Neural progenitor cell (in vitro differentiated cells): Measurements from ENCODE around the gene FN3K. TPM values are rescaled to one million over a fixed set of nuclear protein-coding genes. Genes with fewer than 3 reads are reported as not detected.

ENCODE experiments used
- DNase-seq: peaks from one replicate; pipeline ENCODE4 v3.0.0-alpha.2; 2016; ENCODE audit warnings: low spot score
- H2AFZ ChIP-seq: fragments of 200-600 bp; sonication (generic); replicated peaks from 2 replicates; pipeline ENCODE4 v1.6.1; 2016; ENCODE audit warnings: antibody characterized with exemption
- H3F3A ChIP-seq: fragments of 200-600 bp; sonication (generic); 2 replicates; pipeline ENCODE4 v1.6.1; 2016; ENCODE audit warnings: antibody characterized with exemption, low read depth
- H3K27ac ChIP-seq: fragments of 200-600 bp; sonication (generic); 2 replicates; pipeline ENCODE4 v1.5.1; 2016; ENCODE audit warnings: mild to moderate bottlenecking
- H3K27me3 ChIP-seq: fragments of 200-600 bp; sonication (generic); 2 replicates; pipeline ENCODE4 v1.6.1; 2016; ENCODE audit warnings: mild to moderate bottlenecking, moderate library complexity
- H3K36me3 ChIP-seq: fragments of 200-600 bp; sonication (generic); 2 replicates; pipeline ENCODE4 v1.5.1; 2016
- H3K4me1 ChIP-seq: fragments of 200-600 bp; sonication (generic); 2 replicates; pipeline ENCODE4 v1.6.1; 2016; ENCODE audit warnings: mixed run types
- H3K4me2 ChIP-seq: fragments of 200-600 bp; sonication (generic); 2 replicates; pipeline ENCODE4 v1.6.1; 2016
- H3K4me3 ChIP-seq: fragments of 200-600 bp; sonication (generic); 2 replicates; pipeline ENCODE4 v1.5.1; 2016
- H3K79me2 ChIP-seq: fragments of 200-600 bp; sonication (generic); 2 replicates; pipeline ENCODE4 v1.6.1; 2016; ENCODE audit warnings: low read depth
- H3K9ac ChIP-seq: fragments of 200-600 bp; sonication (generic); 2 replicates; pipeline ENCODE4 v1.6.1; 2016
- H3K9me3 ChIP-seq: fragments of 200-600 bp; sonication (generic); 2 replicates; pipeline ENCODE4 v1.5.1; 2016; ENCODE audit warnings: low read depth
- H4K20me1 ChIP-seq: fragments of 200-600 bp; sonication (generic); 2 replicates; pipeline ENCODE4 v1.6.1; 2016; ENCODE audit warnings: low read depth
- H3K27ac Mint-ChIP-seq: 3 replicates; pipeline ENCODE4 v1.8.0; 2021; ENCODE audit warnings: mixed read lengths
- H3K27me3 Mint-ChIP-seq: 2 replicates; pipeline ENCODE4 v1.8.0; 2022; ENCODE audit warnings: low read depth, mild to moderate bottlenecking, inconsistent platforms, moderate library complexity, mixed read lengths; ENCODE audit not compliant: insufficient read depth
- H3K36me3 Mint-ChIP-seq: 3 replicates; pipeline ENCODE4 v1.8.0; 2021; ENCODE audit warnings: mixed read lengths
- H3K4me1 Mint-ChIP-seq: 3 replicates; pipeline ENCODE4 v1.8.0; 2021; ENCODE audit warnings: mixed read lengths
- H3K4me3 Mint-ChIP-seq: 3 replicates; pipeline ENCODE4 v1.8.0; 2021; ENCODE audit warnings: mild to moderate bottlenecking, moderate library complexity, mixed read lengths
- H3K9me3 Mint-ChIP-seq: 3 replicates; pipeline ENCODE4 v1.8.0; 2020; ENCODE audit warnings: mixed read lengths
- EZH2 ChIP-seq: fragments of 200-600 bp; sonication (generic); IDR thresholded peaks from 2 replicates; pipeline ENCODE4 v1.6.1; 2017; ENCODE audit warnings: antibody characterized with exemption, mild to moderate bottlenecking, moderate library complexity
- EZH2phosphoT487 ChIP-seq: fragments of 200-600 bp; sonication (generic); IDR thresholded peaks from 2 replicates; pipeline ENCODE4 v1.6.1; 2017; ENCODE audit warnings: antibody characterized with exemption
- total RNA-seq: library from RNA; depleted of rRNA; stranded (reverse); fragments of >200 nt; gene quantifications from 2 replicates; pipeline ENCODE4 v1.2.3, GENCODE V29; 2015; ENCODE audit warnings: low replicate concordance
- TF ChIP-seq, protein P1 (sequence below): fragments of 200-600 bp; sonication (generic); IDR thresholded peaks from 2 replicates; pipeline ENCODE4 v1.5.1; 2017; ENCODE audit warnings: antibody characterized with exemption, mild to moderate bottlenecking

Gene FN3K
- total RNA-seq, 1 donor from 2014 or later: 3.3 TPM

GRCh38 chr17:82703935-82704865, 31.2 kb upstream of the FN3K start:
- Histone ChIP-seq H3K9me3 (no peaks in the 10 kb centered on the region), H4K20me1 (peaks cover 4% of the 10 kb centered on the region), H3K79me2 (no peaks in the 10 kb centered on the region), H3K27ac (no peak overlapping the region), H3K27me3 (peaks cover 22% of the 10 kb centered on the region), H3K9ac (no peak overlapping the region), H3F3A (peaks cover 3% of the 10 kb centered on the region), H2AFZ (no peak overlapping the region), H3K4me1 (no peaks in the 10 kb centered on the region), H3K4me3 (no peak overlapping the region), H3K36me3 (no peaks in the 10 kb centered on the region), H3K4me2 (no peak overlapping the region)
- H3K27me3 Mint-ChIP-seq: peaks cover 23% of the 10 kb centered on the region
- no peaks in the 10 kb centered on the region for H3K9me3 Mint-ChIP-seq
- H3K36me3 Mint-ChIP-seq: no peaks in the 10 kb centered on the region
- DNase-seq: no peak
- no peak overlapping the region for H3K4me3 Mint-ChIP-seq
- no peak for TF ChIP-seq EZH2
- TF ChIP-seq, protein P1, sequence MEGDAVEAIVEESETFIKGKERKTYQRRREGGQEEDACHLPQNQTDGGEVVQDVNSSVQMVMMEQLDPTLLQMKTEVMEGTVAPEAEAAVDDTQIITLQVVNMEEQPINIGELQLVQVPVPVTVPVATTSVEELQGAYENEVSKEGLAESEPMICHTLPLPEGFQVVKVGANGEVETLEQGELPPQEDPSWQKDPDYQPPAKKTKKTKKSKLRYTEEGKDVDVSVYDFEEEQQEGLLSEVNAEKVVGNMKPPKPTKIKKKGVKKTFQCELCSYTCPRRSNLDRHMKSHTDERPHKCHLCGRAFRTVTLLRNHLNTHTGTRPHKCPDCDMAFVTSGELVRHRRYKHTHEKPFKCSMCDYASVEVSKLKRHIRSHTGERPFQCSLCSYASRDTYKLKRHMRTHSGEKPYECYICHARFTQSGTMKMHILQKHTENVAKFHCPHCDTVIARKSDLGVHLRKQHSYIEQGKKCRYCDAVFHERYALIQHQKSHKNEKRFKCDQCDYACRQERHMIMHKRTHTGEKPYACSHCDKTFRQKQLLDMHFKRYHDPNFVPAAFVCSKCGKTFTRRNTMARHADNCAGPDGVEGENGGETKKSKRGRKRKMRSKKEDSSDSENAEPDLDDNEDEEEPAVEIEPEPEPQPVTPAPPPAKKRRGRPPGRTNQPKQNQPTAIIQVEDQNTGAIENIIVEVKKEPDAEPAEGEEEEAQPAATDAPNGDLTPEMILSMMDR: no peak
- no peak for TF ChIP-seq EZH2phosphoT487
- H3K4me1 Mint-ChIP-seq: peaks cover 14% of the 10 kb centered on the region
- H3K27ac Mint-ChIP-seq: no peak overlapping the region

DNA sequence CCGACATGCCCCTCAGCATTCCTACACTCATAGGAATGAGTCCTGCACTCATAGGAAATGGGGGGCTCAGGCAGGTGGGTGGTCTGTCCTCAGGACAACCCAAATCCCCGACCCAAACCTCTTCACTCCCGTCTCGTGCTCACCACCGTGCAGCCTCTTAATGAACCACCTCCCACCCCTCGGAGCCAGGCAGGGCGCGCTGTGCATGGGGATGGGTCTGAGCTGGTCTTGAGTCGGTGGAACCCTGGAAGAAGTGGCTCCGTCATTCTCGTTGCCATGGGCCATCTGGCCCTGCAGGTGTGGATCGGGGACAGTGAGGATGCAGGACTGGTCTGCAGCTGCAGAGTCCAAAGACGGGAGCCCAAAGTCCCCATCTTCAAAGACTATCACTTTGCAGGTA, 30.5 kb upstream of the FN3K start:
- no peaks in the 10 kb centered on the region for H3F3A ChIP-seq
- H3K4me2 ChIP-seq: no peak overlapping the region
- H3K27me3 Mint-ChIP-seq: peaks cover 20% of the 10 kb centered on the region
- H3K27ac Mint-ChIP-seq: no peak overlapping the region
- H3K4me3 ChIP-seq: no peak overlapping the region
- no peak overlapping the region for H3K4me3 Mint-ChIP-seq
- no peaks in the 10 kb centered on the region for H3K36me3 ChIP-seq
- H2AFZ ChIP-seq: no peak overlapping the region
- no peak overlapping the region for H3K9ac ChIP-seq
- TF ChIP-seq, protein P1: no peak
- TF ChIP-seq EZH2phosphoT487 (no peak), EZH2 (no peak)
- H3K9me3 ChIP-seq: no peaks in the 10 kb centered on the region
- H4K20me1 ChIP-seq: no peaks in the 10 kb centered on the region
- no peaks in the 10 kb centered on the region for H3K79me2 ChIP-seq
- H3K4me1 ChIP-seq: no peaks in the 10 kb centered on the region
- H3K36me3 Mint-ChIP-seq: no peaks in the 10 kb centered on the region
- H3K27me3 ChIP-seq: peaks cover 15% of the 10 kb centered on the region
- DNase-seq: no peak
- peaks cover 14% of the 10 kb centered on the region for H3K4me1 Mint-ChIP-seq
- no peak overlapping the region for H3K27ac ChIP-seq
- no peaks in the 10 kb centered on the region for H3K9me3 Mint-ChIP-seq

DNA sequence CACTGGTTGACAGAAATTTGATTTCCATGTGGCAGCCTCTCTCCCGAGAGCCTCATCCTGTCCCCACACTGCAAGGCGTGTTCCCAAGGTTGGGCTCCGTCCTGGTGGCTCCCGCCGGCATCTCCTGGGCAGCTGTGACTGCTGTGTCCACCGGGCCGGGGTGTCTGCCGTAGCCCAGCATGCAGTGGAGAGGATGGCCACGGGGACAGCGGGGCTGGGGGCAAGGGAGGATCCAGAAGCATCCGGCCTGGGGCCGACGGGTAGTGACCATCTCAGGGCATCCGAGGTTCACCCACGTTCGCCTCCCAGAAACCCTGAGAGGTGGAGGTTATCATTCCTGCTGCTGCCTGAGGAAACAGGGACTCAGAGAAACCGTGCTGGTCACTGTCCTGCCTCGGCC, 29.7 kb upstream of the FN3K start:
- no peak for DNase-seq
- Histone ChIP-seq H3K4me3 (no peak overlapping the region), H3K4me2 (no peak overlapping the region), H4K20me1 (no peaks in the 10 kb centered on the region), H3K4me1 (no peaks in the 10 kb centered on the region), H3F3A (no peaks in the 10 kb centered on the region), H3K9ac (no peak overlapping the region), H2AFZ (no peak overlapping the region), H3K79me2 (no peaks in the 10 kb centered on the region), H3K27ac (no peak overlapping the region), H3K9me3 (no peaks in the 10 kb centered on the region), H3K27me3 (peaks cover 7% of the 10 kb centered on the region), H3K36me3 (no peaks in the 10 kb centered on the region)
- Mint-ChIP-seq H3K27me3 (peaks cover 17% of the 10 kb centered on the region), H3K27ac (no peak overlapping the region), H3K9me3 (no peaks in the 10 kb centered on the region), H3K4me1 (peaks cover 14% of the 10 kb centered on the region), H3K4me3 (no peak overlapping the region), H3K36me3 (no peaks in the 10 kb centered on the region)
- TF ChIP-seq, protein P1: no peak
- no peak for TF ChIP-seq EZH2
- TF ChIP-seq EZH2phosphoT487: no peak
